GM10266 (cell line): Measurements from ENCODE around the gene SIGLEC1.

Experiments
- DNase-seq: peaks from one replicate; pipeline ENCODE4 v3.0.0; 2012; ENCODE audit errors: extremely low spot score
- CTCF ChIP-seq: IDR thresholded peaks from 2 replicates; pipeline ENCODE4 v1.5.1; 2012; ENCODE audit warnings: mild to moderate bottlenecking, low read depth; ENCODE audit not compliant: control insufficient read depth, insufficient read depth; ENCODE audit errors: missing control alignments

The SIGLEC1 gene

DNA sequence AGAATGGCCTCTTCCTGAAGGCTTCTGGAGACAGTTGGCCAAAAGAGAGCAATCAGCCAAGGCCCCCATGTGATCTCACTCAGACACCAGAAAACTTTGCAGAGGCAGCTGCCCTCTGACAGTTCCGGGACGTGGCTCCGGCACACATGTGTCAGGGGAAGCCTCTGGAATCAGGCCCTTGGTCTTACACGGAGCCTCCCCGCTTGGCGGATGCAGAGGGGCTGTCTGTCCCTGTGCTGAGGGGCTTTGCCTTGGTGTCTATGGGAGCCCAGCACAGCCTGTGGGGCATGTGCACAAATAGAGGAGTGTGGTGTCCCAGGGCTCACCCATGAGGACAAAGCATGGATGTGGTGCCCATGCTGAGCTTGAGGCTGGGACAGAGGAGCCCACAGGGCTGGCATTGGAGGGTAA lies 13.8 kb downstream of the SIGLEC1 start:
- TF ChIP-seq CTCF, result no peak
- DNase-seq, result no peak

DNA sequence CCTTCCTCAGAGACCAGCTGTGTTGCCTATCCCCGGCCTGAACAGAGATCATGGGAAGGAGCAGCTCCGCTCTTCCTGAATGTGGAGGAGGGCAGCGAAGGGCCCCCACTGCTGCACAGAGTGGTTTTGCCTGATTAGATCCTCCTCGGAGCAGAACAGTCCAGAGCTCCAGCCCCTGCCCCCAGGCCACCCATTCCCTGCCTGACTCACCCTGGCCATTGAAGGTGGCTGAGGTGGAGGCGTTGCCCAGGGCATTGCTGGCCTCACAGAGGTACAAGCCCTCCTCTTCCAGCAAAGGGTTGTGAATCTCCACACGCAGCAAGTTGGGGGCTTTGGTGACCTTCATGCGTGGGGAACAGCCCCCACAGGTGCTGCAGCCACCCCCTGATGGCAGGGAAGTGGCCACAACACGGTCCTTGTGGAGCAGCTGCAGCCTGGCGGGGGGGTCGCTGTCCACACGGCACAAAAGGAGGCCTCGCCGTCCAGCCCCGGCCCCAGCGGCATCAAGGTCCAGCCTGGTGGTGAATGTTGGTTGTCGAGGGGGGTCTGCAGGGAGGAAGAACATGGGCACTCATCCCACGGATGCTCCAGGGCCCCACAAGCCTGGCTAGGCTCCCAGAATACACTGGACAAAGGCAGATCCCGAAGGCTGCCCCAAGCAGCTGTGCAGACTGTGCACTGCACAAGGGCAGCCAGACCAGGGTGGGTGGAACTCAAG lies 14.7 kb downstream of the SIGLEC1 start:
- no peak for DNase-seq
- TF ChIP-seq CTCF, result no peak

DNA sequence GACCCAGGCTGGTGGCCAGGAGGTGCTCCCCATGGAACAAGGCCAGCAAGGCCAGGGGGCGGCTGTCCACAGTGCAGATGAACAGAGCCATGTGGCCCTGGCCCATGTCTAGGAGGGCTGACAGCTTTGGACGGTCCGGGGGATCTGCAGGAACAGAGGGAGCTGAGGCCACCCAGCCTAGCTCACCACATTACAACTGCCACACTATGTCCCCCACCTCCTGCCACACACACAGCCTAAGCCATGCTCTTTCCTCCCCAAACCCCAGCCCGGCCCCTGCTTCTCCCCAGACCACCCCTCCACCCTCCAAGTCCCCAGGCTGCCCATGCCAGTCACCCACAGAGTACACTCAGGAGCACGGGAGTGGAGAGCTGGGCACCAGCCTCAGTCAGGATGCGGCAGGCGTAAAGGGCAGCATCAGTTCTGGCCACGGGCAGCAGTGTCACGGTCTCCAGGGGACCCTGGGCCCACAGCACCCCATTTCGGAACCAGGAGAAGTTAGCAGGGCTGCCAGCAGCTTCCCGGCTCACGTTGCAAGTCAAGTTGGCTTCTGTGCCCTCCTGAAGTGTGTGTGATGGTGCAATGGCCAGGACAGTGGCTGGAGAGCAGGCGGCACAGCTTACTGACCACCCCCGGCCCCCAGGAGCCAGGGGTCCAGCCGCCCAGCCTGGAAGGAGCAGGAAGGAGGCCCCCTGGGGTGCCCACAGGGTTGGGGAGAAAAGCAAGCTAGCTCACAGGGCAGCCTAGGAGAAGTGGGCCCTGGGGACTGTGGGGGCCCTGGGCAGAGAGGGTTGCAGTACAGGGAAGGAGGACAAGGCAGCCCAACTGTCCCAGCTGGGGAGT lies 15.4 kb downstream of the SIGLEC1 start:
- TF ChIP-seq CTCF, result no peak
- DNase-seq, result no peak

GRCh38 chr20:3696200-3696599 lies 16.2 kb downstream of the SIGLEC1 start:
- no peak for DNase-seq
- peak; percentile 35 for TF ChIP-seq CTCF

GRCh38 chr20:3694864-3695263 lies 17.5 kb downstream of the SIGLEC1 start:
- DNase-seq, result no peak
- TF ChIP-seq CTCF, result no peak

DNA sequence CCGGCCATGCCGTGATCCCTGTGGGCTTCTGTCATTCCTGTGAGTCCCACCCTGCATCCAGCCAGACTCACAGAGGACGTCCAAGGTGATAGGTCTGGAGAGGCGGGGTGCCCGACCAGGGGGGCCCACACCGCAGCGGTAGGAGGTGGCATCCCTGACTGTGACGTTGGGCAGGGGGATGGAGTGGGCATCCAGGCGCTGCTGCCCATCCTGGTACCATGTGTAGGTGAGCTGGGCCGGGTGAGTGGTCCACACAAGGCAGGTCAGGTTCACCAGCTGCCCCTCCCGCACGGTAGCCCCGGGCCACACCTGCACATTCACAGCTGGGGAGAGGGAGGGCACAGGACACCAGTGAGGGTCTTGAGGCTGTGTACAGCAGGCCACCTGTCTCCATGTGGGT lies 19.0 kb downstream of the SIGLEC1 start:
- no peak for TF ChIP-seq CTCF
- no peak for DNase-seq
